Naive thymus-derived CD8-positive, alpha-beta T cell (primary cell): ENCODE measurements around the gene PPP2R1A. TPM values are rescaled to one million over a fixed set of nuclear protein-coding genes. Genes with fewer than 3 reads are reported as not detected.
"Not testable (repeated sequence)": the region's sequence is repeated elsewhere in the genome, so short reads cannot be mapped to it uniquely, and the experiment has no call there.

ENCODE experiments used
- ATAC-seq, 2 donors: fragments of 150-1000 bp; cut with Tn5 transposase in 1 of 2; sonication (Bioruptor Pico), chemical (Tn5 transposase) in 1 of 2; 1 replicate in 1 of 2; 2 replicates in 1 of 2; pipeline ENCODE4 v1.10.0; 2021; ENCODE audit warnings: mild to moderate bottlenecking in 2 of 2, moderate library complexity in 2 of 2
- POLR2A ChIA-PET: fragments of 350-600 bp; sonication (Branson Sonifier 250); formaldehyde crosslinking; loops from one replicate; lab custom pipeline; 2021; ENCODE audit warnings: antibody characterized with exemption; lab: Charles Lee
- DNase-seq, 10 donors: peaks; one replicate each; pipeline versions ENCODE4 v3.0.0 to v3.0.0-alpha.2; 2020 to 2022
- H3K27ac Mint-ChIP-seq, 10 donors: one replicate each; pipeline ENCODE4 v1.8.0; 2020 to 2022; ENCODE audit warnings: mild to moderate bottlenecking in 10 of 10, mixed read lengths in 10 of 10, moderate library complexity in 4 of 10, inconsistent platforms in 1 of 10
- H3K27me3 Mint-ChIP-seq, 5 donors: one replicate each; pipeline ENCODE4 v1.8.0; 2021 to 2022; ENCODE audit warnings: mixed read lengths in 5 of 5
- H3K36me3 Mint-ChIP-seq, 3 donors: one replicate each; pipeline ENCODE4 v1.8.0; 2020 to 2022; ENCODE audit warnings: mixed read lengths in 3 of 3, mild to moderate bottlenecking in 2 of 3, inconsistent platforms in 1 of 3
- H3K4me1 Mint-ChIP-seq, 4 donors: one replicate each; pipeline ENCODE4 v1.8.0; 2021 to 2022; ENCODE audit warnings: mixed read lengths in 4 of 4
- H3K4me3 Mint-ChIP-seq, 10 donors: one replicate each; pipeline ENCODE4 v1.8.0; 2020 to 2022; ENCODE audit warnings: mild to moderate bottlenecking in 10 of 10, mixed read lengths in 10 of 10, moderate library complexity in 6 of 10, inconsistent platforms in 1 of 10
- H3K9me3 Mint-ChIP-seq, 9 donors: one replicate each; pipeline ENCODE4 v1.8.0; 2020 to 2022; ENCODE audit warnings: mixed read lengths in 9 of 9, mild to moderate bottlenecking in 3 of 9, inconsistent platforms in 1 of 9, moderate library complexity in 1 of 9
- polyA plus RNA-seq, 3 donors: library from polyadenylated mRNA; unstranded; fragments of 300-500 nt; fragmentation: Illumina TruSeq; gene quantifications; one replicate each; pipeline ENCODE4 v1.2.3, GENCODE V29; 2021
- total RNA-seq, 8 experiments: library from RNA in 2 of 8; stranded (reverse) in 2 of 8; gene quantifications; one replicate each; pipeline ENCODE4 v1.2.3 and lab custom pipeline; 2021 to 2026

PPP2R1A gene
- total and polyA plus RNA-seq, 5 experiments from 2014 or later, result 148 to 184 (median 174) TPM

DNA sequence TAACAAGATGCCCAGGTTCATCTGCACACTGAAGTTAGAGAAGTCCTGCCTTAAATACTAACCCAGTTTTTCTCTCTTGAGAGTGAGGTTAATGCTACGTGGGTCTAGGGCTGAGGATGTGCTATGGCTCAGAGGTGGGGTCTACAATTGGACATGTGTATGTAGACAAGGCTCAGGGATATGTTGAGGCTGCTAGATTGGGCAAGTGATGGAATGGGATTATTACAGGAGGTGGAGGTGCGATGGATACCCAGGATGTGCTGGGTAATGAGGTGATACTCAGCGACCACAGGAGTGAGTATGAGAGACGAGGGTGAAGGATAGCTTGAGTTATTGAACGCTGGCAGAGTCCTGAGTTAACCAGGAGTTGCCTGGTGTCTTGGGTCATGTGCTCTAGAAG lies 38.1 kb downstream of the PPP2R1A start:
- Mint-ChIP-seq H3K36me3 (peaks cover 0 to 54% (median 12%) of the 10 kb centered on the region in 3 donors), H3K9me3 (no peaks in the 10 kb centered on the region), H3K27me3 (no peaks in the 10 kb centered on the region), H3K4me1 (peaks cover 0 to 7% (median under 1%) of the 10 kb centered on the region in 4 donors), H3K27ac (peak overlapping the region in 5 of 10 donors; percentile 15 to 60 (median 42)), H3K4me3 (no peak overlapping the region)
- POLR2A ChIA-PET, result interaction anchor here (0.6 to 1.0 kb wide), 2 partner anchors 89 to 883 kb away, joined by 3 to 8 read pairs; partner anchors contain the start of gene ZNF616
- DNase-seq, result no peak
- no peak for ATAC-seq

GRCh38 chr19:52229524-52229923 lies 39.7 kb downstream of the PPP2R1A start:
- Mint-ChIP-seq H3K27ac (peak overlapping the region in 2 of 10 donors; percentile 6 to 24), H3K4me1 (peaks cover 0 to 7% (median under 1%) of the 10 kb centered on the region in 4 donors), H3K4me3 (no peak overlapping the region), H3K27me3 (no peaks in the 10 kb centered on the region), H3K9me3 (no peaks in the 10 kb centered on the region), H3K36me3 (peaks cover 0 to 38% (median 6%) of the 10 kb centered on the region in 3 donors)
- POLR2A ChIA-PET, result no interaction called here
- DNase-seq (no peak), ATAC-seq (no peak)

DNA sequence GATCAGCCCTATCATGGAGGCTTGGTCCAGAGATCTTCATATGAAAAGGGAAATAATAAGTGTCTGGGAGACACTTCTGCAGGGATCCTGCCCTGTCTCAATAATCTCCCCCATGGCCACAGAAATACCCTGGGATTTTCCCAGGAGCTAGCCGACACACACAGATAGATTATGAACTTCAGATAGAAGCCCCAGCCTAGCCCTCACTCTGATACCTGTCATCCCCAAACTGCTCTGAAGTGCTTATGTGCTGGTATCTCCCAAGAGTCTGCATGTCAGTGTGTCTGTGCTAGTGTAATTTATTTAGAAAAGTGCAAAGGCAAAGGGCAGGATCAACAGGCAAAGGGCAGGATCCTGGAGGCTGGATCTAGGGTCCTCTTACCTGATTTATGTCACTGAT lies 40.8 kb downstream of the PPP2R1A start:
- H3K27ac Mint-ChIP-seq, result peak overlapping the region in 8 of 10 donors; percentile 0 to 86 (median 34)
- DNase-seq (no peak), ATAC-seq (no peak)
- no peak overlapping the region for H3K4me3 Mint-ChIP-seq
- peaks cover 0 to 28% (median 6%) of the 10 kb centered on the region in 3 donors for H3K36me3 Mint-ChIP-seq
- peaks cover 0 to 7% (median under 1%) of the 10 kb centered on the region in 4 donors for H3K4me1 Mint-ChIP-seq
- no peaks in the 10 kb centered on the region for H3K27me3 Mint-ChIP-seq
- no peaks in the 10 kb centered on the region for H3K9me3 Mint-ChIP-seq
- POLR2A ChIA-PET, result no interaction called here

- peak overlapping the region in 9 of 10 donors; percentile 1 to 73 (median 26) for H3K27ac Mint-ChIP-seq
- POLR2A ChIA-PET, result no interaction called here
- ATAC-seq, result no peak
- peaks cover 0 to 7% (median under 1%) of the 10 kb centered on the region in 4 donors for H3K4me1 Mint-ChIP-seq
- no peaks in the 10 kb centered on the region for H3K9me3 Mint-ChIP-seq
- H3K4me3 Mint-ChIP-seq, result no peak overlapping the region
- H3K36me3 Mint-ChIP-seq, result peaks cover 0 to 21% (median 3%) of the 10 kb centered on the region in 3 donors
- no peaks in the 10 kb centered on the region for H3K27me3 Mint-ChIP-seq
- DNase-seq, result no peak
These were observed 41.5 kb downstream of the PPP2R1A start for GRCh38 chr19:52231154-52231910.

DNA sequence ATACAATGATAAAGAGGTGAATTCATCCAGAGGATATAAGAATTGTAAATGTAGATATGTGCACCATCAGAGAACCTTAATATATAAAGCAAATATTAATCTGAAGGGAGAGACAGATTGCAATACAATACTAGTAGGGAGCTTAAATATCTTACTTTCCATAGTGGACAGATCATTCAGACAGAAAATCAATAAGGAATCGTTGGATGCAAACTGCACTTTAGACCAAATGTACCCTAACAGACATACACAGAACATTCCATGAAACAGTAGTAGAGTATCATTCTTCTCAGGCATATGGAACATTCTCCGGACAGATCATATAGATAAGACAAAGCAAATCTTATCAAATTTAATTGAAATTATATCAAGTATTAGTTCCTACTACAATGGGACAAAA lies 44.6 kb downstream of the PPP2R1A start:
- ATAC-seq, result no peak
- Mint-ChIP-seq H3K9me3 (no peaks in the 10 kb centered on the region), H3K36me3 (no peaks in the 10 kb centered on the region), H3K27ac (peak overlapping the region in 5 of 10 donors; percentile 5 to 73 (median 25)), H3K4me1 (peaks cover 0 to 3% (median 2%) of the 10 kb centered on the region in 4 donors), H3K4me3 (no peak overlapping the region), H3K27me3 (no peaks in the 10 kb centered on the region)
- no peak for DNase-seq
- POLR2A ChIA-PET, result no interaction called here

GRCh38 chr19:52237197-52237596 lies 47.3 kb downstream of the PPP2R1A start:
- POLR2A ChIA-PET, result interaction anchor here (0.8 to 1.5 kb wide), 3 partner anchors 48 to 98 kb away, joined by 3 to 7 read pairs (median 6); partner anchors contain the start of genes PPP2R1A, ZNF616 and ZNF836
- no peaks in the 10 kb centered on the region for H3K27me3 Mint-ChIP-seq
- H3K36me3 Mint-ChIP-seq, result no peaks in the 10 kb centered on the region
- no peak for ATAC-seq
- no peak overlapping the region for H3K27ac Mint-ChIP-seq
- peaks cover 0 to 3% (median 1%) of the 10 kb centered on the region in 4 donors for H3K4me1 Mint-ChIP-seq
- H3K4me3 Mint-ChIP-seq, result no peak overlapping the region
- H3K9me3 Mint-ChIP-seq, result no peaks in the 10 kb centered on the region
- no peak for DNase-seq

- Mint-ChIP-seq H3K9me3 (no peaks in the 10 kb centered on the region), H3K27me3 (no peaks in the 10 kb centered on the region), H3K36me3 (no peaks in the 10 kb centered on the region), H3K4me1 (peaks cover 0 to 3% (median 1%) of the 10 kb centered on the region in 4 donors), H3K4me3 (no peak overlapping the region), H3K27ac (peak overlapping the region in 1 of 10 donors; percentile 50)
- ATAC-seq, result peak; percentile 65 to 66
- DNase-seq, result peak; percentile 20 to 69 (median 46)
- POLR2A ChIA-PET, result interaction anchor here (0.8 to 1.5 kb wide), 3 partner anchors 49 to 99 kb away, joined by 3 to 7 read pairs (median 6); partner anchors contain the start of genes PPP2R1A, ZNF616 and ZNF836
These were observed 48.0 kb downstream of the PPP2R1A start for GRCh38 chr19:52237771-52238400.

DNA sequence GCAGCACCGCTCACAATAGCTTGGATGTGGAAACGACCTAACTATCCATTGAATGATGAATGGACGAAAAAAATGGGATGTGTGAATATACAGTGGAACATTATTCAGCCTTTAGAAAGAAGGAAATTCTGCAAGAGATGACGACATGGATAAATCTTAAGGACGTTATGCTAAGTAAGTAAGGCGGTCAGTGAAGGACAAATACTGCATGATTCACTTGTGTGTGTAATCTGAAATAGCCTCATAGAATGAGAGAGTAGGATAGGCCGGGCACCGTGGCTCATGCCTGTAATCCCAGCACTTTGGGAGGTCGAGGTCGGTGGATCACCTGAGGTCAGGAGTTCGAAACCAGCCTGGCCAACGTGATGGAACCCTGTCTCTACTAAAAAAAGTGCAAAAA lies 54.2 kb downstream of the PPP2R1A start:
- no peak for ATAC-seq
- POLR2A ChIA-PET, result interaction anchor here (1.1 kb wide), 1 partner anchor 51 kb away, joined by 4 read pairs; no protein-coding TSS in a partner anchor
- H3K36me3 Mint-ChIP-seq, result no peaks in the 10 kb centered on the region

DNA sequence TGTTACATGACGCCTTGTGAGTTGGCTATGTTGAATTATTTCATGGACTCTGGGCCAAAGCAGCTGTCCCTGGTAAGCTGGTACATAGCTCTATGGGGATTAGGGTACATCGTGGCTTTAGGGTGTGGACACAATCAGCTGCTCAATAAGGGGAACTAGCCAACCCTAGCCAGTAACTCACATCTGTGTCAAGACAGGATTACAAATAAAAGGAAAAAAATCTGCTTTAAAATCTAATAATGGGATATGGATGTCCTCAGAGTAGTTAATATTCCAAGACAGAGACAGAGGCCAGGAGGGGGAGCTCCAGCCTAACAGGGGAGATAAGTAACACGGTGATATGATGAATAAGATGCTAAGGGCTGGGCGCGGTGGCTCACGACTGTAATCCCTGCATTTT lies 58.4 kb downstream of the PPP2R1A start:
- Mint-ChIP-seq H3K36me3 (no peaks in the 10 kb centered on the region), H3K9me3 (peaks cover 0 to 4% (median 0%) of the 10 kb centered on the region in 9 donors), H3K27me3 (peaks cover 0 to 4% (median 1%) of the 10 kb centered on the region in 5 donors), H3K4me1 (no peaks in the 10 kb centered on the region), H3K4me3 (no peak overlapping the region), H3K27ac (peak overlapping the region in 1 of 10 donors; percentile 8)
- POLR2A ChIA-PET, result interaction anchor here (0.5 kb wide), 1 partner anchor 45 kb away, joined by 3 read pairs; no protein-coding TSS in a partner anchor
- ATAC-seq, result peak; percentile 69 to 90
- peak; percentile 36 to 84 (median 51) for DNase-seq

More for the DNA sequence above, 54.2 kb downstream of the PPP2R1A start:
- Mint-ChIP-seq H3K4me1 (no peaks in the 10 kb centered on the region), H3K27ac (no peak overlapping the region), H3K4me3 (no peak overlapping the region), H3K9me3 (no peaks in the 10 kb centered on the region), H3K27me3 (peaks cover 0 to 4% (median 1%) of the 10 kb centered on the region in 5 donors)
- no peak for DNase-seq

GRCh38 chr19:52258426-52258825 lies 68.6 kb downstream of the PPP2R1A start:
- Mint-ChIP-seq H3K36me3 (peaks cover 0 to 17% (median 8%) of the 10 kb centered on the region in 3 donors), H3K9me3 (peaks cover 0 to 46% (median 5%) of the 10 kb centered on the region in 9 donors), H3K4me1 (no peaks in the 10 kb centered on the region), H3K27ac (no peak overlapping the region), H3K27me3 (peaks cover 0 to 12% (median 3%) of the 10 kb centered on the region in 5 donors), H3K4me3 (no peak overlapping the region)
- DNase-seq (no peak), ATAC-seq (no peak)
- POLR2A ChIA-PET, result no interaction called here

DNA sequence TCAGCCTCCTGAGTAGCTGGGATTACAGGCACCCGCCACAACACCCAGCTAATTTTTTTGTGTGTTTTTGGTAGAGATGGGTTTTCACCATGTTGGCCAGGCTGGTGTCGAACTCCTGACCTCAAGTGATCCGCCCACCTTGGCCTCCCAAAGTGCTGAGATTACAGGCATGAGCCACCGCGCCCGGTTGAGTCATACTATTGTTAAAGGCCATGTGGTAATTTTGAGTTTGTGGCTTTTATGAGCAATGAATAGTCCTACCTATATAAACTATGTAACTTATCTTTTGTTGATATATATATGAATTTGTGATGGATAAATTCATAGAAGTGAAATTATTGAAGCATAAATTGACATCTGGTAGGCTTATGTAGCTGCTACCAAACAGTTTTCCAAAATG lies 75.7 kb downstream of the PPP2R1A start:
- DNase-seq, POLR2A ChIA-PET, ATAC-seq, H3K27ac Mint-ChIP-seq, H3K4me3 Mint-ChIP-seq: not testable (repeated sequence)
- Mint-ChIP-seq H3K4me1 (peaks cover 7 to 11% (median 8%) of the 10 kb centered on the region in 4 donors), H3K27me3 (peaks cover 0 to 14% (median 2%) of the 10 kb centered on the region in 5 donors), H3K36me3 (peaks cover 7 to 15% (median 11%) of the 10 kb centered on the region in 3 donors), H3K9me3 (peaks cover 0 to 15% (median 3%) of the 10 kb centered on the region in 9 donors)
